GM12878 (cell line): ENCODE data around the gene TBC1D10B. TPM values are rescaled to one million over a fixed set of nuclear protein-coding genes. Genes with fewer than 3 reads are reported as not detected.
A peak's percentile ranks its signal among the peaks of the same experiment; 100 is the strongest.

ENCODE experiments used
- BRCA1 ChIP-seq: IDR thresholded peaks from 2 replicates; pipeline ENCODE4 v1.6.1; 2011; ENCODE audit warnings: low read depth, low read length, improper control_type of control experiment
- DPF2 ChIP-seq: fragments of 450-650 bp; IDR thresholded peaks from 2 replicates; pipeline ENCODE4 v1.6.1; 2017; ENCODE audit warnings: mild to moderate bottlenecking
- FOXM1 ChIP-seq: IDR thresholded peaks from 2 replicates; pipeline ENCODE4 v1.6.1; 2012; ENCODE audit warnings: low read depth, mild to moderate bottlenecking, inconsistent platforms, low read length, moderate library complexity
- GATAD2B ChIP-seq: fragments of 450-650 bp; conservative IDR thresholded peaks from 2 replicates; pipeline ENCODE4 v1.6.1; 2017; ENCODE audit warnings: low read depth, mild to moderate bottlenecking, moderate library complexity
- HDAC6 ChIP-seq: fragments of 200-600 bp; sonication (generic); IDR thresholded peaks from one replicate; pipeline ENCODE4 v1.8.0; 2017; ENCODE audit warnings: antibody characterized with exemption; ENCODE audit not compliant: unreplicated experiment
- HDGF ChIP-seq: fragments of 450-650 bp; IDR thresholded peaks from 2 replicates; pipeline ENCODE4 v1.6.1; 2016; ENCODE audit warnings: antibody characterized with exemption
- IRF4 ChIP-seq: IDR thresholded peaks from 2 replicates; pipeline ENCODE4 v1.6.1; 2011; ENCODE audit warnings: low read depth, low read length
- NBN ChIP-seq: fragments of 450-650 bp; IDR thresholded peaks from 2 replicates; pipeline ENCODE4 v1.6.1; 2016
- NFYA ChIP-seq: IDR thresholded peaks from 2 replicates; pipeline ENCODE4 v1.6.1; 2011; ENCODE audit warnings: low read depth, mild to moderate bottlenecking, low read length, improper control_type of control experiment, borderline replicate concordance
- SIX5 ChIP-seq: IDR thresholded peaks from 2 replicates; pipeline ENCODE4 v1.6.1; 2011; ENCODE audit warnings: mild to moderate bottlenecking, low read depth, low read length, moderate library complexity; ENCODE audit not compliant: severe bottlenecking
- SMAD1 ChIP-seq: fragments of 450-650 bp; IDR thresholded peaks from 2 replicates; pipeline ENCODE4 v1.6.1; 2018; ENCODE audit warnings: mild to moderate bottlenecking, low read depth; ENCODE audit not compliant: partially characterized antibody
- SPI1 ChIP-seq: IDR thresholded peaks from 2 replicates; pipeline ENCODE4 v1.6.1; 2011; ENCODE audit warnings: low read depth, mild to moderate bottlenecking, low read length, moderate library complexity, borderline replicate concordance; ENCODE audit not compliant: insufficient read depth
- WRNIP1 ChIP-seq: IDR thresholded peaks from 2 replicates; pipeline ENCODE4 v1.6.1; 2011; ENCODE audit warnings: low read depth, low read length, improper control_type of control experiment, borderline replicate concordance
- ZNF274 ChIP-seq: IDR thresholded peaks from one replicate; pipeline ENCODE4 v1.8.0; 2011; ENCODE audit not compliant: insufficient read length, insufficient read depth
- polyA plus RNA-seq, 11 experiments: library from polyadenylated mRNA; depleted of rRNA in 4 of 11; unstranded in 6 of 11; stranded (reverse) in 5 of 11; fragments of >200 nt; fragmentation: Nextera tagmentation in 4 of 11; fragmentation: Illumina TruSeq in 1 of 11; extraction: Ambion mirVana in 4 of 11; extraction: Trizol in 1 of 11; gene quantifications; 1 replicate in 1 of 11; 2 replicates in 10 of 11; pipeline versions ENCODE4 v1.2.1 to v1.2.3, GENCODE V29; 2011 to 2016; ENCODE audit warnings: inconsistent platforms in 2 of 11, missing spikeins in 2 of 11, low read depth in 1 of 11
- total RNA-seq, 4 experiments: library from RNA; depleted of rRNA in 3 of 4; stranded (reverse); fragments of >200 nt in 3 of 4; fragmentation: Illumina TruSeq in 1 of 4; extraction: Trizol in 1 of 4; gene quantifications; 2 replicates each; pipeline versions ENCODE4 v1.2.1 to v1.2.3, GENCODE V29; 2013 to 2021
- TF ChIP-seq, protein P1 (sequence below): IDR thresholded peaks from 2 replicates; pipeline ENCODE4 v1.6.1; 2012; ENCODE audit warnings: low read depth, low read length, improper control_type of control experiment
- TF ChIP-seq, protein P2 (sequence below): fragments of 450-650 bp; formaldehyde crosslinking; IDR thresholded peaks from 2 replicates; pipeline ENCODE4 v1.4.0; 2020; ENCODE audit warnings: mild to moderate bottlenecking, moderate library complexity
- TF ChIP-seq, protein P3 (sequence below): fragments of 450-650 bp; IDR thresholded peaks from 2 replicates; pipeline ENCODE4 v1.6.1; 2017; ENCODE audit warnings: mild to moderate bottlenecking, low read depth, inconsistent platforms; ENCODE audit not compliant: poor library complexity, severe bottlenecking
- TF ChIP-seq, protein P4 (sequence below): fragments of 450-650 bp; IDR thresholded peaks from 2 replicates; pipeline ENCODE4 v1.6.1; 2017; ENCODE audit warnings: mild to moderate bottlenecking, moderate library complexity

The TBC1D10B gene
- total and polyA plus RNA-seq, 10 of the 15 experiments (the other 5 are each of a cell fraction or from before 2014, with no cell fraction given): 2.2 to 51.2 (median 11.6) TPM

DNA sequence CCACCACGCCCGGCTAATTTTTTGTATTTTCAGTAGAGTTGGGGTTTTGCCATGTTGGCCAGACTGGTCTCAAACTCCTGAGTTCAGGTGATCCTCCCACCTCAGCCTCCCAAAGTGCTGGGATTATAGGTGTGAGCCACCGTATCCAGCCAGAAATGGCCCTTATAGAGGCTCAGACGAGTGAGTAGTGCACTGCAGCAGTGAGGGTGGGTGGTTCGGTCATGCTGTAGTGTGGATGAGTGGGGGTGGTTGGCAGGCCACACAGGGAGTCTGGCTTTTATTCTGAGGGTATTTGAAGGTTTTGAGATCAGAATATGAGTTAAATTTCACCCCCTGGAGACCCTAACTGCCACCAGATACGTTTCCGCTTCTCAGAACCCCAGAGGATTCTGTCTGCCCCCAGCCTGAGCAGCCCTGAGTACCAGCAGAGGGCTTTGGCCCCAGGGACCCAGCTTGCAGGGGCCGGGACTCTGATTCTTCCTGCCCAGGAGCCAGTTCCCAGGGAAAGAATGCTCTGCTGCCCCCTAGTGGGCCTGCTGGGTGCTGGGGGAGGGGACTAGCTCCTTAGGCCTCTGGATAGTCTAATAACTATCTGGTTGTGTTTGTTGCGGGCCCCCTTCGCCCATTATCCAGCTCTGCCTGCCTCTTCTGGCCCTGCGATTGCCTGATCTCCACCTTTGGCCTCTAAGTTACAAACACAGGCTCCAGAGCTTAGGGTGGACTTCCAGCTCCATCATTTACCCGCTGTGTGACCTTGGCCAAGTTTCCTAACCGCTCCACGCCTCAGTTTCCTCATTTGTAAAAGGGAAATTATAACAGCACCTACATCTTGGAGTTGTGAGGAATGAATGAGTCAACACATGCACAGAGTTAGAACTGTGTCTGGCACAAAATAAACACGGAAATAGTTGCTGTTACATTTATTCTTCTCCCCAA lies 39.1 kb upstream of the TBC1D10B start (continued):
- TF ChIP-seq, protein P1, sequence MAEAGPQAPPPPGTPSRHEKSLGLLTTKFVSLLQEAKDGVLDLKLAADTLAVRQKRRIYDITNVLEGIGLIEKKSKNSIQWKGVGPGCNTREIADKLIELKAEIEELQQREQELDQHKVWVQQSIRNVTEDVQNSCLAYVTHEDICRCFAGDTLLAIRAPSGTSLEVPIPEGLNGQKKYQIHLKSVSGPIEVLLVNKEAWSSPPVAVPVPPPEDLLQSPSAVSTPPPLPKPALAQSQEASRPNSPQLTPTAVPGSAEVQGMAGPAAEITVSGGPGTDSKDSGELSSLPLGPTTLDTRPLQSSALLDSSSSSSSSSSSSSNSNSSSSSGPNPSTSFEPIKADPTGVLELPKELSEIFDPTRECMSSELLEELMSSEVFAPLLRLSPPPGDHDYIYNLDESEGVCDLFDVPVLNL: no peak
- TF ChIP-seq HDAC6 (no peak), BRCA1 (no peak), NFYA (no peak), WRNIP1 (0 out of 2 replicates have a peak, but pooled peaks have one; percentile 57), HDGF (0 out of 2 replicates have a peak, but pooled peaks have one; percentile 22), SMAD1 (no peak), DPF2 (no peak), SIX5 (no peak), ZNF274 (no peak), GATAD2B (no peak), SPI1 (no peak), IRF4 (no peak), FOXM1 (peak; percentile 56; the same call in 1 of the 2 replicates), NBN (no peak)
- TF ChIP-seq, protein P2, sequence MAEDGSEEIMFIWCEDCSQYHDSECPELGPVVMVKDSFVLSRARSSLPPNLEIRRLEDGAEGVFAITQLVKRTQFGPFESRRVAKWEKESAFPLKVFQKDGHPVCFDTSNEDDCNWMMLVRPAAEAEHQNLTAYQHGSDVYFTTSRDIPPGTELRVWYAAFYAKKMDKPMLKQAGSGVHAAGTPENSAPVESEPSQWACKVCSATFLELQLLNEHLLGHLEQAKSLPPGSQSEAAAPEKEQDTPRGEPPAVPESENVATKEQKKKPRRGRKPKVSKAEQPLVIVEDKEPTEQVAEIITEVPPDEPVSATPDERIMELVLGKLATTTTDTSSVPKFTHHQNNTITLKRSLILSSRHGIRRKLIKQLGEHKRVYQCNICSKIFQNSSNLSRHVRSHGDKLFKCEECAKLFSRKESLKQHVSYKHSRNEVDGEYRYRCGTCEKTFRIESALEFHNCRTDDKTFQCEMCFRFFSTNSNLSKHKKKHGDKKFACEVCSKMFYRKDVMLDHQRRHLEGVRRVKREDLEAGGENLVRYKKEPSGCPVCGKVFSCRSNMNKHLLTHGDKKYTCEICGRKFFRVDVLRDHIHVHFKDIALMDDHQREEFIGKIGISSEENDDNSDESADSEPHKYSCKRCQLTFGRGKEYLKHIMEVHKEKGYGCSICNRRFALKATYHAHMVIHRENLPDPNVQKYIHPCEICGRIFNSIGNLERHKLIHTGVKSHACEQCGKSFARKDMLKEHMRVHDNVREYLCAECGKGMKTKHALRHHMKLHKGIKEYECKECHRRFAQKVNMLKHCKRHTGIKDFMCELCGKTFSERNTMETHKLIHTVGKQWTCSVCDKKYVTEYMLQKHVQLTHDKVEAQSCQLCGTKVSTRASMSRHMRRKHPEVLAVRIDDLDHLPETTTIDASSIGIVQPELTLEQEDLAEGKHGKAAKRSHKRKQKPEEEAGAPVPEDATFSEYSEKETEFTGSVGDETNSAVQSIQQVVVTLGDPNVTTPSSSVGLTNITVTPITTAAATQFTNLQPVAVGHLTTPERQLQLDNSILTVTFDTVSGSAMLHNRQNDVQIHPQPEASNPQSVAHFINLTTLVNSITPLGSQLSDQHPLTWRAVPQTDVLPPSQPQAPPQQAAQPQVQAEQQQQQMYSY (CRISPR knock-in tag): no peak
- TF ChIP-seq, protein P3, sequence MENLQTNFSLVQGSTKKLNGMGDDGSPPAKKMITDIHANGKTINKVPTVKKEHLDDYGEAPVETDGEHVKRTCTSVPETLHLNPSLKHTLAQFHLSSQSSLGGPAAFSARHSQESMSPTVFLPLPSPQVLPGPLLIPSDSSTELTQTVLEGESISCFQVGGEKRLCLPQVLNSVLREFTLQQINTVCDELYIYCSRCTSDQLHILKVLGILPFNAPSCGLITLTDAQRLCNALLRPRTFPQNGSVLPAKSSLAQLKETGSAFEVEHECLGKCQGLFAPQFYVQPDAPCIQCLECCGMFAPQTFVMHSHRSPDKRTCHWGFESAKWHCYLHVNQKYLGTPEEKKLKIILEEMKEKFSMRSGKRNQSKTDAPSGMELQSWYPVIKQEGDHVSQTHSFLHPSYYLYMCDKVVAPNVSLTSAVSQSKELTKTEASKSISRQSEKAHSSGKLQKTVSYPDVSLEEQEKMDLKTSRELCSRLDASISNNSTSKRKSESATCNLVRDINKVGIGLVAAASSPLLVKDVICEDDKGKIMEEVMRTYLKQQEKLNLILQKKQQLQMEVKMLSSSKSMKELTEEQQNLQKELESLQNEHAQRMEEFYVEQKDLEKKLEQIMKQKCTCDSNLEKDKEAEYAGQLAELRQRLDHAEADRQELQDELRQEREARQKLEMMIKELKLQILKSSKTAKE: peak; percentile 69
- TF ChIP-seq, protein P4, sequence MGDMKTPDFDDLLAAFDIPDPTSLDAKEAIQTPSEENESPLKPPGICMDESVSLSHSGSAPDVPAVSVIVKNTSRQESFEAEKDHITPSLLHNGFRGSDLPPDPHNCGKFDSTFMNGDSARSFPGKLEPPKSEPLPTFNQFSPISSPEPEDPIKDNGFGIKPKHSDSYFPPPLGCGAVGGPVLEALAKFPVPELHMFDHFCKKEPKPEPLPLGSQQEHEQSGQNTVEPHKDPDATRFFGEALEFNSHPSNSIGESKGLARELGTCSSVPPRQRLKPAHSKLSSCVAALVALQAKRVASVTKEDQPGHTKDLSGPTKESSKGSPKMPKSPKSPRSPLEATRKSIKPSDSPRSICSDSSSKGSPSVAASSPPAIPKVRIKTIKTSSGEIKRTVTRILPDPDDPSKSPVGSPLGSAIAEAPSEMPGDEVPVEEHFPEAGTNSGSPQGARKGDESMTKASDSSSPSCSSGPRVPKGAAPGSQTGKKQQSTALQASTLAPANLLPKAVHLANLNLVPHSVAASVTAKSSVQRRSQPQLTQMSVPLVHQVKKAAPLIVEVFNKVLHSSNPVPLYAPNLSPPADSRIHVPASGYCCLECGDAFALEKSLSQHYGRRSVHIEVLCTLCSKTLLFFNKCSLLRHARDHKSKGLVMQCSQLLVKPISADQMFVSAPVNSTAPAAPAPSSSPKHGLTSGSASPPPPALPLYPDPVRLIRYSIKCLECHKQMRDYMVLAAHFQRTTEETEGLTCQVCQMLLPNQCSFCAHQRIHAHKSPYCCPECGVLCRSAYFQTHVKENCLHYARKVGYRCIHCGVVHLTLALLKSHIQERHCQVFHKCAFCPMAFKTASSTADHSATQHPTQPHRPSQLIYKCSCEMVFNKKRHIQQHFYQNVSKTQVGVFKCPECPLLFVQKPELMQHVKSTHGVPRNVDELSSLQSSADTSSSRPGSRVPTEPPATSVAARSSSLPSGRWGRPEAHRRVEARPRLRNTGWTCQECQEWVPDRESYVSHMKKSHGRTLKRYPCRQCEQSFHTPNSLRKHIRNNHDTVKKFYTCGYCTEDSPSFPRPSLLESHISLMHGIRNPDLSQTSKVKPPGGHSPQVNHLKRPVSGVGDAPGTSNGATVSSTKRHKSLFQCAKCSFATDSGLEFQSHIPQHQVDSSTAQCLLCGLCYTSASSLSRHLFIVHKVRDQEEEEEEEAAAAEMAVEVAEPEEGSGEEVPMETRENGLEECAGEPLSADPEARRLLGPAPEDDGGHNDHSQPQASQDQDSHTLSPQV: 0 out of 2 replicates have a peak, but pooled peaks have one; percentile 41
